ENCODE data around the gene PTMS.

- TF ChIP-seq CTCF (IDR thresholded peaks at IDR 0.05) (no peak), POLR2A (IDR thresholded peaks at IDR 0.05) (no peak)
These were observed 41.0 kb downstream of the PTMS start for GRCh38 chr12:6807170-6807569.
